ENCODE measurements around the gene HOMER3. TPM values are rescaled to one million over a fixed set of nuclear protein-coding genes. Genes with fewer than 3 reads are reported as not detected.

HOMER3 gene
- total and polyA plus RNA-seq, 2 experiments from 2014 or later, result 28.9 to 53.4 TPM

DNA sequence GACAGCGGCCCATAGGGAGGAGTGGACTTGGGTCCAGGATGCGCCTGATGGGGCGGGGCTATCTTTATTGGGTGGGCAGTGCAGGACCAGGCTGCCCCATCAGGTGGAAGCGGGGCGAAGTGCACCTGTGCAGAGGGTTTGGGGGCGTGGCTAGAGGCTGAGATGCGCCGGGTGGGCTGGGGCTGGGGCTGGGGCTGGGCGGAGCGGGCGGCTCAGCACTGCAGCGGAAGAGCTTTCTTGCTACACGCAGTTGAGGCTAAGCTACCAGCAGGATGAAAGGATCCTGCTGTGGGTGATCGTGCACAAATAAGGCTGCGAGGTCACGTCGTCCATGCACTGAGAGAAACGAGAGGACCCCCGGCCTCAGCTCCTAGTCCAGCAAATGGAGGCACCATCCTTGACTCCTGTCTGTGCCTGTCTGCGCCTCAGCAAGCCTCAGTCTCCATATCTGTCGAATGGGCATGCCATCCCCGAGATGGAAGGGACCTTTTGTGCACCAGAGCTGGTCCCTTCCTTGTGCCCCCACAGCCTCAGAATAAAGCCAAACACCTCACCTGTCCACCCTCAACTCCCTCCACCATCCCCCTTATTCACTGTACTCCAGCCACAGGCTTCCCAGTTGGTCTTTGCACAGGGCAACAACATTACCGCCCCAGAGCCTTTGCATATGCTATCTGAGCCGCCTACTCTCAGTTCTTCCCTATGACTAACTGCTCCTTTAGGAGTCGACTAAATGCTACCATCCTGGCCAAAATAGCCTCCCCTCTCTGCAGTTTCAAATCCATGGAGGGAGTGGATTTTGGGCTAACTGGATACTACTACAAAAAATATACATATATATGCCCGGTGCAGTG, 21.0 kb upstream of the HOMER3 start:
- no peak overlapping the region for H3K4me2 ChIP-seq
- H3K79me2 ChIP-seq, result no peaks in the 10 kb centered on the region
- H4K20me1 ChIP-seq (ENCODE audit: insufficient read depth, poor library complexity, severe bottlenecking), result no peaks in the 10 kb centered on the region
- no peak overlapping the region for H3K4me3 ChIP-seq
- H3K27ac ChIP-seq, result no peak overlapping the region
- H3K4me1 ChIP-seq (ENCODE audit: insufficient read depth), result no peaks in the 10 kb centered on the region
- no peaks in the 10 kb centered on the region for H3K36me3 ChIP-seq (replicated peaks; ENCODE audit: insufficient read depth, low read depth)
- peak; percentile 46 for DNase-seq (ENCODE audit: low spot score)
- no peaks in the 10 kb centered on the region for H3K9me2 ChIP-seq (replicated peaks; ENCODE audit: insufficient read depth)
- H3K27me3 ChIP-seq, result peaks cover 7% of the 10 kb centered on the region
- TF ChIP-seq EZH2 (IDR thresholded peaks at IDR 0.05; ENCODE audit: borderline replicate concordance), result no peak
- TF ChIP-seq, protein P1, sequence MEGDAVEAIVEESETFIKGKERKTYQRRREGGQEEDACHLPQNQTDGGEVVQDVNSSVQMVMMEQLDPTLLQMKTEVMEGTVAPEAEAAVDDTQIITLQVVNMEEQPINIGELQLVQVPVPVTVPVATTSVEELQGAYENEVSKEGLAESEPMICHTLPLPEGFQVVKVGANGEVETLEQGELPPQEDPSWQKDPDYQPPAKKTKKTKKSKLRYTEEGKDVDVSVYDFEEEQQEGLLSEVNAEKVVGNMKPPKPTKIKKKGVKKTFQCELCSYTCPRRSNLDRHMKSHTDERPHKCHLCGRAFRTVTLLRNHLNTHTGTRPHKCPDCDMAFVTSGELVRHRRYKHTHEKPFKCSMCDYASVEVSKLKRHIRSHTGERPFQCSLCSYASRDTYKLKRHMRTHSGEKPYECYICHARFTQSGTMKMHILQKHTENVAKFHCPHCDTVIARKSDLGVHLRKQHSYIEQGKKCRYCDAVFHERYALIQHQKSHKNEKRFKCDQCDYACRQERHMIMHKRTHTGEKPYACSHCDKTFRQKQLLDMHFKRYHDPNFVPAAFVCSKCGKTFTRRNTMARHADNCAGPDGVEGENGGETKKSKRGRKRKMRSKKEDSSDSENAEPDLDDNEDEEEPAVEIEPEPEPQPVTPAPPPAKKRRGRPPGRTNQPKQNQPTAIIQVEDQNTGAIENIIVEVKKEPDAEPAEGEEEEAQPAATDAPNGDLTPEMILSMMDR (IDR thresholded peaks at IDR 0.05; ENCODE audit: poor library complexity), result no peak
- WGBS (ENCODE audit: low lambda C conversion rate, missing lambda C conversion rate), result 42% methylated on average over 15 of the region's 26 CpGs
- H2AFZ ChIP-seq, result no peak overlapping the region
- H3K9me3 ChIP-seq (ENCODE audit: low read depth), result no peaks in the 10 kb centered on the region

DNA sequence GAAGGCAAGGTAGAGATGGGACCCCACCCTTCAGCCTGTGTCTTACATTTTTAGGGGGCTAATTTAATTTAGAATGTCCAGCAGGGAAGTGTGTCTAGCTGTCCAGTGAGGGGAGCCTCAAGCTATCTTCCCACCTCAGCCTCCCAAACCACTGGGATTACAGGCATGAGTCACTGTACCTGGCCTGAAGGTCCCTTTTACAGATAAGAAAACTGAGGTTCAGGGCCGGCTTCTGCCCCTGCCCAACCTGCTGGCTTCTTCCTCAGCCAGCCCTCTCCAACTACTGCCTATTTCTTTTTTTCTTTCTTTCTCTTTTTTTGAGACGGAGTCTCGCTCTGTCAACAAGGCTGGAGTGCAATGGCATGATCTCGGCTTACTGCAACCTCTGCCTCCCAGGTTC, 19.4 kb upstream of the HOMER3 start:
- no peak overlapping the region for H3K4me3 ChIP-seq
- TF ChIP-seq EZH2phosphoT487 (IDR thresholded peaks at IDR 0.05; ENCODE audit: low read depth, severe bottlenecking, unreplicated experiment) (no peak), EZH2 (IDR thresholded peaks at IDR 0.05; ENCODE audit: borderline replicate concordance) (no peak)
- TF ChIP-seq, protein P1 (IDR thresholded peaks at IDR 0.05; ENCODE audit: poor library complexity), result no peak
- no peaks in the 10 kb centered on the region for H3K36me3 ChIP-seq (replicated peaks; ENCODE audit: insufficient read depth, low read depth)
- H3K4me1 ChIP-seq (ENCODE audit: insufficient read depth), result no peaks in the 10 kb centered on the region
- no peaks in the 10 kb centered on the region for H3K9me3 ChIP-seq (ENCODE audit: low read depth)
- no peak for DNase-seq (ENCODE audit: low spot score)
- peaks cover 7% of the 10 kb centered on the region for H3K27me3 ChIP-seq
- no peak overlapping the region for H3K4me2 ChIP-seq
- H3K27ac ChIP-seq, result no peak overlapping the region
- WGBS (ENCODE audit: low lambda C conversion rate, missing lambda C conversion rate), result 81% methylated on average over 4 of the region's 4 CpGs
- no peaks in the 10 kb centered on the region for H3K79me2 ChIP-seq
- no peaks in the 10 kb centered on the region for H4K20me1 ChIP-seq (ENCODE audit: insufficient read depth, poor library complexity, severe bottlenecking)
- H3K9me2 ChIP-seq (replicated peaks; ENCODE audit: insufficient read depth), result no peaks in the 10 kb centered on the region
- H2AFZ ChIP-seq, result no peak overlapping the region

GRCh38 chr19:18955042-18955441, 14.0 kb upstream of the HOMER3 start:
- H3K9me2 ChIP-seq (replicated peaks; ENCODE audit: insufficient read depth), result no peaks in the 10 kb centered on the region
- H3K4me3 ChIP-seq, result no peak overlapping the region
- H3K4me2 ChIP-seq, result no peak overlapping the region
- H3K36me3 ChIP-seq (replicated peaks; ENCODE audit: insufficient read depth, low read depth), result no peaks in the 10 kb centered on the region
- 94% methylated on average over 2 of the region's 2 CpGs for WGBS (ENCODE audit: low lambda C conversion rate, missing lambda C conversion rate)
- no peaks in the 10 kb centered on the region for H4K20me1 ChIP-seq (ENCODE audit: insufficient read depth, poor library complexity, severe bottlenecking)
- H3K27ac ChIP-seq, result no peak overlapping the region
- no peaks in the 10 kb centered on the region for H3K9me3 ChIP-seq (ENCODE audit: low read depth)
- TF ChIP-seq, protein P1 (IDR thresholded peaks at IDR 0.05; ENCODE audit: poor library complexity), result no peak
- no peak for TF ChIP-seq EZH2phosphoT487 (IDR thresholded peaks at IDR 0.05; ENCODE audit: low read depth, severe bottlenecking, unreplicated experiment)
- no peak for TF ChIP-seq EZH2 (IDR thresholded peaks at IDR 0.05; ENCODE audit: borderline replicate concordance)
- no peaks in the 10 kb centered on the region for H3K27me3 ChIP-seq
- H3K4me1 ChIP-seq (ENCODE audit: insufficient read depth), result no peaks in the 10 kb centered on the region
- H3K79me2 ChIP-seq, result no peaks in the 10 kb centered on the region
- no peak for DNase-seq (ENCODE audit: low spot score)
- no peak overlapping the region for H2AFZ ChIP-seq

Measured in hepatocyte (in vitro differentiated cells).